Endothelial cell of umbilical vein (primary cell): ENCODE data around the gene ADAMTS12. TPM values are rescaled to one million over a fixed set of nuclear protein-coding genes. Genes with fewer than 3 reads are reported as not detected.
A peak's percentile ranks its signal among the peaks of the same experiment; 100 is the strongest.

Experiments
- BruUV-seq: library from RNA; stranded (reverse); fragments of 400-500 nt; replicated peaks from 2 replicates; lab custom pipeline; 2021; lab: Mats Ljungman, UMichigan
- CTCF ChIA-PET: fragments of 300-600, 350-600 bp; sonication (Branson Sonifier 250); formaldehyde crosslinking; loops from one replicate; lab custom pipeline; 2021; ENCODE audit warnings: antibody characterized with exemption, inconsistent platforms; lab: Charles Lee
- POLR2A ChIA-PET: fragments of 300-600, 350-600 bp; sonication (Branson Sonifier 250); formaldehyde crosslinking; loops from one replicate; lab custom pipeline; 2021; ENCODE audit warnings: antibody characterized with exemption, inconsistent platforms; lab: Charles Lee
- DNase-seq: peaks from one replicate; pipeline ENCODE4 v3.0.0-alpha.2; 2011; ENCODE audit warnings: low read depth, low spot score
- FAIRE-seq: peaks from 2 replicates; lab custom pipeline; 2011; peaks lifted over from hg19 to GRCh38; lab: Jason Lieb, UNC
- H2AFZ ChIP-seq: 2 replicates; pipeline ENCODE4 v1.6.0; 2012; ENCODE audit warnings: low read depth, low read length, control low read depth, inconsistent platforms
- H3K27ac ChIP-seq: 2 replicates; pipeline ENCODE4 v1.5.1; 2011; ENCODE audit warnings: low read depth, mild to moderate bottlenecking, control low read depth, low read length, moderate library complexity; ENCODE audit not compliant: insufficient read depth
- H3K27me3 ChIP-seq, 2 experiments: 2 replicates each; pipeline versions ENCODE4 v1.6.0 to v1.6.1; 2011; ENCODE audit warnings: low read length in 2 of 2, mixed read lengths in 1 of 2; ENCODE audit not compliant: control insufficient read depth in 2 of 2, insufficient read depth in 2 of 2
- H3K36me3 ChIP-seq, 2 experiments: 2 replicates in 1 of 2; 3 replicates in 1 of 2; pipeline ENCODE4 v1.5.1; 2011; ENCODE audit warnings: low read length in 2 of 2, mild to moderate bottlenecking in 1 of 2, moderate library complexity in 1 of 2; ENCODE audit not compliant: control insufficient read depth in 2 of 2, insufficient read depth in 2 of 2; ENCODE audit errors: extremely low read depth in 1 of 2
- H3K4me1 ChIP-seq: 3 replicates; pipeline ENCODE4 v1.5.1; 2011; ENCODE audit warnings: mild to moderate bottlenecking, low read length; ENCODE audit not compliant: control insufficient read depth, insufficient read depth; ENCODE audit errors: extremely low read depth
- H3K4me2 ChIP-seq: 2 replicates; pipeline ENCODE4 v1.6.1; 2011; ENCODE audit warnings: low read length, control low read depth, mixed read lengths; ENCODE audit not compliant: insufficient read depth
- H3K4me3 ChIP-seq, 3 experiments: fragments of 200-600 bp in 1 of 3; sonication (generic), shearing (Covaris generic) in 1 of 3; replicated peaks in 1 of 3; 2 replicates each; pipeline ENCODE4 v1.5.1; 2011 to 2016; ENCODE audit warnings: control low read depth in 3 of 3, low read length in 3 of 3, mild to moderate bottlenecking in 2 of 3, inconsistent platforms in 1 of 3, low read depth in 1 of 3, moderate library complexity in 1 of 3; ENCODE audit not compliant: insufficient read depth in 1 of 3
- H3K79me2 ChIP-seq: 2 replicates; pipeline ENCODE4 v1.6.0; 2012; ENCODE audit warnings: low read length, inconsistent platforms; ENCODE audit not compliant: control insufficient read depth, insufficient read depth
- H3K9ac ChIP-seq: replicated peaks from 2 replicates; pipeline ENCODE3; 2011; ENCODE audit warnings: low read length, control low read depth; ENCODE audit not compliant: insufficient read depth; ENCODE audit errors: extremely low read depth
- H3K9me1 ChIP-seq: replicated peaks from 3 replicates; pipeline ENCODE4 v1.6.0; 2011; ENCODE audit warnings: mild to moderate bottlenecking, low read length; ENCODE audit not compliant: control insufficient read depth, insufficient read depth; ENCODE audit errors: extremely low read depth
- H3K9me3 ChIP-seq: replicated peaks from 2 replicates; pipeline ENCODE4 v1.5.1; 2012; ENCODE audit warnings: low read length, inconsistent platforms; ENCODE audit not compliant: control insufficient read depth, insufficient read depth
- H4K20me1 ChIP-seq: replicated peaks from 2 replicates; pipeline ENCODE3; 2011; ENCODE audit warnings: mild to moderate bottlenecking, low read length; ENCODE audit not compliant: control insufficient read depth, insufficient read depth; ENCODE audit errors: extremely low read depth
- EZH2 ChIP-seq: IDR thresholded peaks from 2 replicates; pipeline ENCODE4 v1.6.1; 2012; ENCODE audit warnings: borderline replicate concordance, low read depth, mild to moderate bottlenecking, moderate library complexity, low read length, inconsistent platforms; ENCODE audit not compliant: severe bottlenecking
- FOS ChIP-seq: IDR thresholded peaks from 2 replicates; pipeline ENCODE4 v1.6.1; 2011; ENCODE audit warnings: mild to moderate bottlenecking, low read length, moderate library complexity, borderline replicate concordance; ENCODE audit not compliant: insufficient read depth
- GATA2 ChIP-seq: IDR thresholded peaks from 2 replicates; pipeline ENCODE4 v1.7.0; 2011; ENCODE audit warnings: low read depth, mild to moderate bottlenecking, moderate library complexity, mixed read lengths, low read length; ENCODE audit not compliant: insufficient read length, insufficient read depth
- JUN ChIP-seq: IDR thresholded peaks from 2 replicates; pipeline ENCODE4 v1.6.1; 2011; ENCODE audit warnings: borderline replicate concordance, low read depth; ENCODE audit not compliant: insufficient read length, insufficient read depth
- MYC ChIP-seq: IDR thresholded peaks from one replicate; pipeline ENCODE4 v1.6.1; 2011; ENCODE audit warnings: mild to moderate bottlenecking, low read depth, low read length
- POLR2A ChIP-seq: IDR thresholded peaks from 2 replicates; pipeline ENCODE4 v1.6.1; 2012; ENCODE audit warnings: low read depth, mild to moderate bottlenecking, control low read depth, low read length
- POLR2AphosphoS5 ChIP-seq: IDR thresholded peaks from 2 replicates; pipeline ENCODE4 v1.6.1; 2012; ENCODE audit warnings: low read depth, mild to moderate bottlenecking, control low read depth, low read length, moderate library complexity; ENCODE audit not compliant: insufficient read depth
- dilution Hi-C: fragments of 300-500 bp; cut with MboI; formaldehyde crosslinking; loops from one replicate; pipeline ENCODE4 v1.15.0; 2019; ENCODE audit warnings: low sequenced_read_pairs; ENCODE audit not compliant: extremely low pct_ligation_motif_present
- intact Hi-C: fragments of 100-400 bp; cut with micrococcal nuclease; formaldehyde crosslinking; loops from one replicate; pipeline ENCODE4 v1.10.0; 2022
- polyA plus RNA-seq, 4 experiments: library from polyadenylated mRNA; depleted of rRNA in 3 of 4; stranded (reverse) in 3 of 4; unstranded in 1 of 4; fragments of >200 nt; gene quantifications; 2 replicates each; pipeline versions ENCODE4 v1.2.1 to v1.2.3, GENCODE V29; 2011 to 2012; ENCODE audit warnings: missing spikeins in 1 of 4
- total RNA-seq: library from RNA; stranded (reverse); gene quantifications from 2 replicates; pipeline ENCODE4 v1.2.3, GENCODE V29; 2021
- TF ChIP-seq, protein P1 (sequence below): IDR thresholded peaks from 2 replicates; pipeline ENCODE4 v1.6.1; 2011; ENCODE audit not compliant: insufficient read depth, insufficient read length
- TF ChIP-seq, protein P2 (sequence below), 2 donors: IDR thresholded peaks; 1 replicate in 1 of 2; 2 replicates in 1 of 2; pipeline ENCODE4 v1.5.1; 2011; ENCODE audit warnings: low read length in 2 of 2, mild to moderate bottlenecking in 2 of 2, moderate library complexity in 2 of 2, control low read depth in 1 of 2, inconsistent platforms in 1 of 2, low read depth in 1 of 2; ENCODE audit not compliant: insufficient read depth in 1 of 2; ENCODE audit errors: extremely low read depth in 1 of 2

Gene ADAMTS12
- total and polyA plus RNA-seq, 2 donors (not counting 3 experiments of a cell fraction or from before 2014, with no cell fraction given): 0.88 TPM; not detected in 1

DNA sequence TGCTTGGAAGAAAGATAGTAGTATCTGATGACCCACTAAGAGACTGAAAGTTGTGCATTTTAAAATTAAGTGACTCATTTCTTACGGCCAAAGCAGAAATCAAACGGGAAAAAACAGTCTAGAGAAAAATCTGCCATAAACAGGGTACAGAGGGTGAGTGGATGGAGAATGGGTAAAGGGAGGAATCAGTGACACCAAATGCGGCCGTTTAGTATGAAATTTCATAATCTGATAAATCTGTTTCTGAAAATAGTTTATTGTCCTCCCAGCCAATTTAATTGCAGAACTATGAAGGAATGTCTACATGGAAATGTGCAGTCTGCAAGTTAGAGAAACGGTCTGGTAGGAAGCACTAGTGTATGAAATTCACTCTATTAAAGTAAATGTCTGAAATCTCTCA, 39.5 kb downstream of the ADAMTS12 start:
- Histone ChIP-seq H3K36me3 (no peaks in the 10 kb centered on the region), H3K4me3 (no peak overlapping the region), H3K9me1 (no peaks in the 10 kb centered on the region), H3K9me3 (no peaks in the 10 kb centered on the region), H3K27me3 (no peaks in the 10 kb centered on the region), H4K20me1 (no peaks in the 10 kb centered on the region), H2AFZ (no peak overlapping the region), H3K27ac (no peak overlapping the region), H3K4me1 (peaks cover 28% of the 10 kb centered on the region), H3K4me2 (peak overlapping the region; percentile 25), H3K79me2 (no peaks in the 10 kb centered on the region), H3K9ac (no peak overlapping the region)
- FAIRE-seq (no peak), DNase-seq (no peak)
- CTCF ChIA-PET: interaction anchor here (0.6 to 0.8 kb wide), 2 partner anchors 36 to 40 kb away, joined by 3 read pairs; no protein-coding TSS in a partner anchor
- no TSS peak for BruUV-seq
- intact Hi-C loops: no loop called here
- dilution Hi-C loops: no loop called here
- TF ChIP-seq EZH2: no peak
- no peak for TF ChIP-seq JUN
- no peak for TF ChIP-seq POLR2AphosphoS5
- no peak for TF ChIP-seq FOS
- TF ChIP-seq MYC: no peak
- TF ChIP-seq POLR2A: no peak
- TF ChIP-seq, protein P1, sequence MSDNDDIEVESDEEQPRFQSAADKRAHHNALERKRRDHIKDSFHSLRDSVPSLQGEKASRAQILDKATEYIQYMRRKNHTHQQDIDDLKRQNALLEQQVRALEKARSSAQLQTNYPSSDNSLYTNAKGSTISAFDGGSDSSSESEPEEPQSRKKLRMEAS: no peak
- POLR2A ChIA-PET: no interaction called here

GRCh38 chr5:33850100-33850594, 41.6 kb downstream of the ADAMTS12 start:
- TF ChIP-seq GATA2 (no peak), POLR2AphosphoS5 (no peak), EZH2 (no peak), JUN (no peak), FOS (no peak), MYC (no peak), POLR2A (no peak)
- TF ChIP-seq, protein P2, sequence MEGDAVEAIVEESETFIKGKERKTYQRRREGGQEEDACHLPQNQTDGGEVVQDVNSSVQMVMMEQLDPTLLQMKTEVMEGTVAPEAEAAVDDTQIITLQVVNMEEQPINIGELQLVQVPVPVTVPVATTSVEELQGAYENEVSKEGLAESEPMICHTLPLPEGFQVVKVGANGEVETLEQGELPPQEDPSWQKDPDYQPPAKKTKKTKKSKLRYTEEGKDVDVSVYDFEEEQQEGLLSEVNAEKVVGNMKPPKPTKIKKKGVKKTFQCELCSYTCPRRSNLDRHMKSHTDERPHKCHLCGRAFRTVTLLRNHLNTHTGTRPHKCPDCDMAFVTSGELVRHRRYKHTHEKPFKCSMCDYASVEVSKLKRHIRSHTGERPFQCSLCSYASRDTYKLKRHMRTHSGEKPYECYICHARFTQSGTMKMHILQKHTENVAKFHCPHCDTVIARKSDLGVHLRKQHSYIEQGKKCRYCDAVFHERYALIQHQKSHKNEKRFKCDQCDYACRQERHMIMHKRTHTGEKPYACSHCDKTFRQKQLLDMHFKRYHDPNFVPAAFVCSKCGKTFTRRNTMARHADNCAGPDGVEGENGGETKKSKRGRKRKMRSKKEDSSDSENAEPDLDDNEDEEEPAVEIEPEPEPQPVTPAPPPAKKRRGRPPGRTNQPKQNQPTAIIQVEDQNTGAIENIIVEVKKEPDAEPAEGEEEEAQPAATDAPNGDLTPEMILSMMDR (IDR thresholded peaks at IDR 0.05; ENCODE audit: extremely low read depth in 1 of 2, insufficient read depth in 1 of 2, low read depth in 1 of 2, low read length in 2 of 2): no peak
- TF ChIP-seq, protein P1: no peak
- H3K4me2 ChIP-seq: peak overlapping the region; percentile 14

More at GRCh38 chr5:33850100-33850594, 41.6 kb downstream of the ADAMTS12 start:
- ChIA-PET CTCF (interaction anchor here (1.0 kb wide), 1 partner anchor 85 kb away, joined by 3 read pairs; no protein-coding TSS in a partner anchor), POLR2A (no interaction called here)
- intact Hi-C loops: no loop called here
- dilution Hi-C loops: no loop called here
- Histone ChIP-seq H3K9me1 (no peaks in the 10 kb centered on the region), H3K4me1 (peaks cover 23% of the 10 kb centered on the region), H3K27me3 (no peaks in the 10 kb centered on the region), H4K20me1 (no peaks in the 10 kb centered on the region), H3K9ac (no peak overlapping the region), H3K9me3 (no peaks in the 10 kb centered on the region), H3K79me2 (no peaks in the 10 kb centered on the region), H2AFZ (peak overlapping the region; percentile 96), H3K27ac (peak overlapping the region; percentile 55), H3K4me3 (no peak overlapping the region), H3K36me3 (no peaks in the 10 kb centered on the region)
- FAIRE-seq: peak; percentile 56
- no TSS peak for BruUV-seq
- DNase-seq: no peak
